GM21528 (cell line): Measurements from ENCODE around the gene PRPH.

ENCODE experiments used
- ATAC-seq: cut with Tn5 transposase; IDR thresholded peaks from one replicate; pipeline ENCODE4 v1.9.1; 2021; ENCODE audit warnings: mild to moderate bottlenecking, moderate library complexity; ENCODE audit not compliant: unreplicated experiment, low FRiP score

Gene PRPH

GRCh38 chr12:49344486-49345050 is 49.6 kb downstream of the PRPH start:
- ATAC-seq, result no peak

- ATAC-seq, result no peak
Measured at GRCh38 chr12:49345051-49345824, 50.3 kb downstream of the PRPH start.

- ATAC-seq, result no peak
Measured at GRCh38 chr12:49345825-49346658, 51.1 kb downstream of the PRPH start.

GRCh38 chr12:49346659-49347310 is 51.8 kb downstream of the PRPH start, which contains the start of gene DNAJC22:
Gene DNAJC22 (plus strand): TSS chr12:49346888. CDS start chr12:49348873, 1,985 bp downstream.
- no peak for ATAC-seq

- ATAC-seq, result no peak
Measured at GRCh38 chr12:49347311-49348193, 52.6 kb downstream of the PRPH start.
